Thoracic aorta (tissue), 2 donors: Measurements from ENCODE around the gene ATG3. TPM values are rescaled to one million over a fixed set of nuclear protein-coding genes. Genes with fewer than 3 reads are reported as not detected.

Source experiments
- ATAC-seq: fragments of 150-250 bp; one replicate; pipeline ENCODE4 v1.8.0; 2017; ENCODE audit warnings: low read depth; ENCODE audit not compliant: insufficient number of reproducible peaks, low FRiP score
- DNase-seq: peaks from one replicate; pipeline ENCODE4 v3.0.0-alpha.2; 2020; ENCODE audit warnings: low spot score
- H3K27ac ChIP-seq, 2 donors: fragments of 200-600 bp; sonication (generic); 1 replicate in 1 of 2; 2 replicates in 1 of 2; pipeline ENCODE4 v1.5.1; 2016; ENCODE audit warnings: mild to moderate bottlenecking in 2 of 2, moderate library complexity in 2 of 2
- H3K27me3 ChIP-seq: fragments of 200-600 bp; sonication (generic); replicated peaks from 2 replicates; pipeline ENCODE4 v1.6.0; 2016; ENCODE audit warnings: mild to moderate bottlenecking; ENCODE audit not compliant: insufficient read depth
- H3K36me3 ChIP-seq: fragments of 200-600 bp; sonication (generic); one replicate; pipeline ENCODE4 v1.5.1; 2016
- H3K4me1 ChIP-seq, 2 donors: fragments of 200-600 bp; sonication (generic); 1 replicate in 1 of 2; 2 replicates in 1 of 2; pipeline versions ENCODE4 v1.5.1 to v1.6.0; 2016; ENCODE audit warnings: low read depth in 2 of 2, mild to moderate bottlenecking in 1 of 2; ENCODE audit not compliant: control insufficient read depth in 1 of 2
- H3K4me3 ChIP-seq: fragments of 200-600 bp; sonication (generic); 2 replicates; pipeline ENCODE4 v1.5.1; 2016; ENCODE audit warnings: mild to moderate bottlenecking
- H3K9me3 ChIP-seq: fragments of 200-600 bp; sonication (generic); 2 replicates; pipeline ENCODE4 v1.5.1; 2016
- CTCF ChIP-seq: fragments of 200-600 bp; sonication (generic); IDR thresholded peaks from one replicate; pipeline ENCODE4 v1.5.1; 2019; ENCODE audit warnings: antibody characterized with exemption
- total RNA-seq, 2 donors: library from RNA; depleted of rRNA; stranded (reverse); fragments of >200 nt; gene quantifications; one replicate each; pipeline versions ENCODE4 v1.1.0 to v1.2.3, GENCODE V29; 2016

Gene ATG3
- total RNA-seq, 2 donors from 2014 or later = 37.5 to 52.6 TPM

- no peak for DNase-seq
- ATAC-seq = no peak
- H3K4me3 ChIP-seq = no peak overlapping the region
- no peak overlapping the region for H3K27ac ChIP-seq
- no peaks in the 10 kb centered on the region for H3K27me3 ChIP-seq
- no peaks in the 10 kb centered on the region for H3K9me3 ChIP-seq
- H3K4me1 ChIP-seq = peaks cover 0 to 4% of the 10 kb centered on the region in 2 donors
- no peak for TF ChIP-seq CTCF
- H3K36me3 ChIP-seq = no peaks in the 10 kb centered on the region
These were observed 58.3 kb downstream of the ATG3 start for GRCh38 chr3:112503304-112503972.

- TF ChIP-seq CTCF = no peak
- Histone ChIP-seq H3K36me3 (no peaks in the 10 kb centered on the region), H3K4me1 (no peaks in the 10 kb centered on the region), H3K27me3 (no peaks in the 10 kb centered on the region), H3K4me3 (no peak overlapping the region), H3K27ac (no peak overlapping the region), H3K9me3 (no peaks in the 10 kb centered on the region)
- DNase-seq (no peak), ATAC-seq (no peak)
These were observed 61.1 kb downstream of the ATG3 start for GRCh38 chr3:112500621-112501020.

- Histone ChIP-seq H3K9me3 (no peaks in the 10 kb centered on the region), H3K4me3 (no peak within 1 kb of the TSS), H3K36me3 (no peaks in the 10 kb centered on the region), H3K4me1 (no peaks in the 10 kb centered on the region), H3K27ac (no peak within 1 kb of the TSS), H3K27me3 (no peaks in the 10 kb centered on the region)
- no peak for TF ChIP-seq CTCF
- ATAC-seq (no peak), DNase-seq (no peak)
These were observed 62.6 kb downstream of the ATG3 start, which contains the start of gene BTLA for GRCh38 chr3:112498914-112499711. Gene BTLA, minus strand, starts transcription at chr3:112499472. Its CDS starts 114 bp downstream, at chr3:112499358.

- H3K9me3 ChIP-seq = no peaks in the 10 kb centered on the region
- DNase-seq = no peak
- no peak for TF ChIP-seq CTCF
- no peaks in the 10 kb centered on the region for H3K36me3 ChIP-seq
- no peak overlapping the region for H3K27ac ChIP-seq
- ATAC-seq = no peak
- H3K4me1 ChIP-seq = no peaks in the 10 kb centered on the region
- H3K27me3 ChIP-seq = no peaks in the 10 kb centered on the region
- no peak overlapping the region for H3K4me3 ChIP-seq
These were observed 63.7 kb downstream of the ATG3 start for GRCh38 chr3:112497897-112498548.
